ENCODE data around the gene WDR37.

The WDR37 gene

GRCh38 chr10:1107679-1108078, 51.5 kb downstream of the WDR37 start:
- Histone ChIP-seq H3K9me3 (ENCODE audit: insufficient read depth, low read length, severe bottlenecking) (no peaks in the 10 kb centered on the region), H3K4me1 (ENCODE audit: insufficient read depth, low read length) (peaks cover 17% of the 10 kb centered on the region), H2AFZ (ENCODE audit: low read depth, low read length) (no peak overlapping the region), H4K20me1 (ENCODE audit: insufficient read depth, low read length) (peaks cover 10% of the 10 kb centered on the region; the same call in 1 of the 2 replicates), H3K36me3 (ENCODE audit: insufficient read depth, low read length) (peaks cover 90% of the 10 kb centered on the region), H3K27ac (ENCODE audit: low read length) (no peak overlapping the region), H3K4me2 (ENCODE audit: insufficient read depth, low read length) (no peak overlapping the region), H3K27me3 (ENCODE audit: insufficient read depth, low read length, poor library complexity) (no peaks in the 10 kb centered on the region), H3K79me2 (ENCODE audit: insufficient read depth, low read length) (peaks cover 16% of the 10 kb centered on the region), H3K4me3 (ENCODE audit: low read depth in 1 of 2, low read length in 2 of 2) (no peak overlapping the region), H3K9ac (ENCODE audit: low read depth, low read length) (no peak overlapping the region)
- DNase-seq: no peak
- no peak for TF ChIP-seq EZH2 (IDR thresholded peaks at IDR 0.05; ENCODE audit: borderline replicate concordance, low read depth, low read length, severe bottlenecking)
- no peak for TF ChIP-seq CTCF (IDR thresholded peaks at IDR 0.05; ENCODE audit: borderline replicate concordance, extremely low read depth, low read length, poor library complexity, severe bottlenecking)
- no peak for ATAC-seq (ENCODE audit: insufficient read depth, low read depth)

- no peak overlapping the region for H3K4me3 ChIP-seq (ENCODE audit: low read depth in 1 of 2, low read length in 2 of 2)
- H3K4me2 ChIP-seq (ENCODE audit: insufficient read depth, low read length): no peak overlapping the region
- H3K27me3 ChIP-seq (ENCODE audit: insufficient read depth, low read length, poor library complexity): no peaks in the 10 kb centered on the region
- peak; percentile 80 for ATAC-seq (ENCODE audit: insufficient read depth, low read depth)
- H2AFZ ChIP-seq (ENCODE audit: low read depth, low read length): no peak overlapping the region
- no peaks in the 10 kb centered on the region for H3K9me3 ChIP-seq (ENCODE audit: insufficient read depth, low read length, severe bottlenecking)
- H3K36me3 ChIP-seq (ENCODE audit: insufficient read depth, low read length): peaks cover 92% of the 10 kb centered on the region
- peaks cover 16% of the 10 kb centered on the region for H3K79me2 ChIP-seq (ENCODE audit: insufficient read depth, low read length)
- H3K9ac ChIP-seq (ENCODE audit: low read depth, low read length): no peak overlapping the region
- TF ChIP-seq CTCF (IDR thresholded peaks at IDR 0.05; ENCODE audit: borderline replicate concordance, extremely low read depth, low read length, poor library complexity, severe bottlenecking): peak; percentile 88
- no peak for TF ChIP-seq EZH2 (IDR thresholded peaks at IDR 0.05; ENCODE audit: borderline replicate concordance, low read depth, low read length, severe bottlenecking)
- DNase-seq: peak; percentile 70
- peaks cover 10% of the 10 kb centered on the region; the same call in 1 of the 2 replicates for H4K20me1 ChIP-seq (ENCODE audit: insufficient read depth, low read length)
- H3K27ac ChIP-seq (ENCODE audit: low read length): peak overlapping the region; percentile 26; the same call in 1 of the 2 replicates
- peaks cover 17% of the 10 kb centered on the region for H3K4me1 ChIP-seq (ENCODE audit: insufficient read depth, low read length)
These were observed 53.8 kb downstream of the WDR37 start for GRCh38 chr10:1109795-1110673.

GRCh38 chr10:1110674-1111119, 54.5 kb downstream of the WDR37 start:
- no peak for ATAC-seq (ENCODE audit: insufficient read depth, low read depth)
- Histone ChIP-seq H3K36me3 (ENCODE audit: insufficient read depth, low read length) (peaks cover 92% of the 10 kb centered on the region), H4K20me1 (ENCODE audit: insufficient read depth, low read length) (peaks cover 10% of the 10 kb centered on the region; the same call in 1 of the 2 replicates), H3K9ac (ENCODE audit: low read depth, low read length) (no peak overlapping the region), H3K79me2 (ENCODE audit: insufficient read depth, low read length) (peaks cover 16% of the 10 kb centered on the region), H3K27me3 (ENCODE audit: insufficient read depth, low read length, poor library complexity) (no peaks in the 10 kb centered on the region), H3K9me3 (ENCODE audit: insufficient read depth, low read length, severe bottlenecking) (no peaks in the 10 kb centered on the region), H3K4me3 (ENCODE audit: low read depth in 1 of 2, low read length in 2 of 2) (no peak overlapping the region), H3K4me1 (ENCODE audit: insufficient read depth, low read length) (peaks cover 17% of the 10 kb centered on the region), H3K27ac (ENCODE audit: low read length) (peak overlapping the region; percentile 26; the same call in 1 of the 2 replicates), H2AFZ (ENCODE audit: low read depth, low read length) (no peak overlapping the region), H3K4me2 (ENCODE audit: insufficient read depth, low read length) (no peak overlapping the region)
- TF ChIP-seq CTCF (IDR thresholded peaks at IDR 0.05; ENCODE audit: borderline replicate concordance, extremely low read depth, low read length, poor library complexity, severe bottlenecking) (no peak), EZH2 (IDR thresholded peaks at IDR 0.05; ENCODE audit: borderline replicate concordance, low read depth, low read length, severe bottlenecking) (no peak)
- DNase-seq: no peak
